HG03159 (cell line): ENCODE data around the gene AVPR1A.
"Not testable (repeated sequence)": the region's sequence is repeated elsewhere in the genome, so short reads cannot be mapped to it uniquely, and the experiment has no call there.

Experiments used
- ATAC-seq: cut with Tn5 transposase; IDR thresholded peaks from one replicate; pipeline ENCODE4 v1.9.1; 2021; ENCODE audit warnings: mild to moderate bottlenecking, moderate library complexity; ENCODE audit not compliant: unreplicated experiment

Gene AVPR1A

GRCh38 chr12:63150713-63151622 is at the start of gene AVPR1A:
Gene AVPR1A (minus strand): TSS chr12:63151201. CDS start chr12:63150836, 365 bp downstream.
- ATAC-seq = no peak

GRCh38 chr12:63196168-63196567 is 45.2 kb upstream of the AVPR1A start:
- no peak for ATAC-seq

- no peak for ATAC-seq
Observed at GRCh38 chr12:63179224-63179623, 28.2 kb upstream of the AVPR1A start.

GRCh38 chr12:63170321-63170720 is 19.3 kb upstream of the AVPR1A start:
- ATAC-seq = no peak

- ATAC-seq = not testable (repeated sequence)
Observed at GRCh38 chr12:63167741-63168140, 16.7 kb upstream of the AVPR1A start.

GRCh38 chr12:63164911-63165310 is 13.9 kb upstream of the AVPR1A start:
- ATAC-seq = no peak

- ATAC-seq = no peak
Observed at GRCh38 chr12:63163541-63163940, 12.5 kb upstream of the AVPR1A start.

- ATAC-seq = no peak
Observed at GRCh38 chr12:63155375-63155774, 4.4 kb upstream of the AVPR1A start.

- no peak for ATAC-seq
Observed at GRCh38 chr12:63154560-63154959, 3.6 kb upstream of the AVPR1A start.

GRCh38 chr12:63152321-63152700 is 1.3 kb upstream of the AVPR1A start:
- no peak for ATAC-seq

- peak; percentile 75 for ATAC-seq
Observed at GRCh38 chr12:63151623-63152320, 771 bp upstream of the AVPR1A start.

GRCh38 chr12:63149909-63150712 is 890 bp downstream of the AVPR1A start:
- ATAC-seq = no peak

- no peak for ATAC-seq
Observed at GRCh38 chr12:63144556-63144955, 6.4 kb downstream of the AVPR1A start.

GRCh38 chr12:63138488-63138887 is 12.5 kb downstream of the AVPR1A start:
- no peak for ATAC-seq

GRCh38 chr12:63133981-63134380 is 17.0 kb downstream of the AVPR1A start:
- ATAC-seq = no peak

GRCh38 chr12:63132201-63132600 is 18.8 kb downstream of the AVPR1A start:
- no peak for ATAC-seq

- ATAC-seq = no peak
Observed at GRCh38 chr12:63129927-63130326, 21.1 kb downstream of the AVPR1A start.

GRCh38 chr12:63124778-63125177 is 26.2 kb downstream of the AVPR1A start:
- ATAC-seq = no peak

GRCh38 chr12:63103494-63104131 is 47.4 kb downstream of the AVPR1A start:
- peak; percentile 67 for ATAC-seq

GRCh38 chr12:63101920-63102319 is 49.1 kb downstream of the AVPR1A start:
- ATAC-seq = no peak

- ATAC-seq = no peak
Observed at GRCh38 chr12:63098851-63099250, 52.1 kb downstream of the AVPR1A start.
